Erythroblast (primary cell): ENCODE data around the gene VIPR1.

Experiments used
- GATA1 ChIP-seq: IDR thresholded peaks from 2 replicates; pipeline ENCODE4 v1.6.1; 2011; ENCODE audit warnings: low read depth, mild to moderate bottlenecking, control low read depth, low read length, moderate library complexity
- POLR2A ChIP-seq: IDR thresholded peaks from 2 replicates; pipeline ENCODE4 v1.6.1; 2011; ENCODE audit warnings: mild to moderate bottlenecking, low read length

DNA sequence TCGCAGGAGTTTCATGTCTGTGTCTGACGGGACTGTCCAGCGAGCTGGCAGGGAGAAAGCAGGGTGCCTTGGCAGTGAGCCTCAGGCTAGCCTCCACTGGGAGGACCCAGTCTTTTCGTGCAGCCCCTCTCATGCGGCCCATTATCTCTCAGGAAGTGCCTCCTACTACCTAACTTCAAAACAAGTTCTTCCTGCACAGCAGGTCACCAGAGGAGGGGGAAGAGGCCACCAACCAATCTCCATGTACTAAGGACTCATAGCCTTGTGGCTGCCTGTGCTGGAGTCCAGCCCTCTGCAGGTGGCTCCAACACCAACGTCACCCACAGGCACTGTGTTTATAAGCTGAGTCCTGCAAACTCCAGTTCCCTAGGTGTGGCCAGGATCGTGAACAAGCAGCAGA, 4.8 kb downstream of the VIPR1 start:
- no peak for TF ChIP-seq POLR2A
- no peak for TF ChIP-seq GATA1
